Endothelial cell of umbilical vein (primary cell): ENCODE data around the gene YTHDC1. TPM values are rescaled to one million over a fixed set of nuclear protein-coding genes. Genes with fewer than 3 reads are reported as not detected.

Source experiments
- BruUV-seq: library from RNA; stranded (reverse); fragments of 400-500 nt; replicated peaks from 2 replicates; lab custom pipeline; 2021; lab: Mats Ljungman, UMichigan
- CTCF ChIA-PET: fragments of 300-600, 350-600 bp; sonication (Branson Sonifier 250); formaldehyde crosslinking; loops from one replicate; lab custom pipeline; 2021; ENCODE audit warnings: antibody characterized with exemption, inconsistent platforms; lab: Charles Lee
- POLR2A ChIA-PET: fragments of 300-600, 350-600 bp; sonication (Branson Sonifier 250); formaldehyde crosslinking; loops from one replicate; lab custom pipeline; 2021; ENCODE audit warnings: antibody characterized with exemption, inconsistent platforms; lab: Charles Lee
- DNase-seq: peaks from one replicate; pipeline ENCODE4 v3.0.0-alpha.2; 2011; ENCODE audit warnings: low read depth, low spot score
- FAIRE-seq: peaks from 2 replicates; lab custom pipeline; 2011; peaks lifted over from hg19 to GRCh38; lab: Jason Lieb, UNC
- H2AFZ ChIP-seq: 2 replicates; pipeline ENCODE4 v1.6.0; 2012; ENCODE audit warnings: low read depth, low read length, control low read depth, inconsistent platforms
- H3K27ac ChIP-seq: 2 replicates; pipeline ENCODE4 v1.5.1; 2011; ENCODE audit warnings: low read depth, mild to moderate bottlenecking, control low read depth, low read length, moderate library complexity; ENCODE audit not compliant: insufficient read depth
- H3K27me3 ChIP-seq, 2 experiments: 2 replicates each; pipeline versions ENCODE4 v1.6.0 to v1.6.1; 2011; ENCODE audit warnings: low read length in 2 of 2, mixed read lengths in 1 of 2; ENCODE audit not compliant: control insufficient read depth in 2 of 2, insufficient read depth in 2 of 2
- H3K36me3 ChIP-seq, 2 experiments: 2 replicates in 1 of 2; 3 replicates in 1 of 2; pipeline ENCODE4 v1.5.1; 2011; ENCODE audit warnings: low read length in 2 of 2, mild to moderate bottlenecking in 1 of 2, moderate library complexity in 1 of 2; ENCODE audit not compliant: control insufficient read depth in 2 of 2, insufficient read depth in 2 of 2; ENCODE audit errors: extremely low read depth in 1 of 2
- H3K4me1 ChIP-seq: 3 replicates; pipeline ENCODE4 v1.5.1; 2011; ENCODE audit warnings: mild to moderate bottlenecking, low read length; ENCODE audit not compliant: control insufficient read depth, insufficient read depth; ENCODE audit errors: extremely low read depth
- H3K4me2 ChIP-seq: 2 replicates; pipeline ENCODE4 v1.6.1; 2011; ENCODE audit warnings: low read length, control low read depth, mixed read lengths; ENCODE audit not compliant: insufficient read depth
- H3K4me3 ChIP-seq, 3 experiments: fragments of 200-600 bp in 1 of 3; sonication (generic), shearing (Covaris generic) in 1 of 3; replicated peaks in 1 of 3; 2 replicates each; pipeline ENCODE4 v1.5.1; 2011 to 2016; ENCODE audit warnings: control low read depth in 3 of 3, low read length in 3 of 3, mild to moderate bottlenecking in 2 of 3, inconsistent platforms in 1 of 3, low read depth in 1 of 3, moderate library complexity in 1 of 3; ENCODE audit not compliant: insufficient read depth in 1 of 3
- H3K79me2 ChIP-seq: 2 replicates; pipeline ENCODE4 v1.6.0; 2012; ENCODE audit warnings: low read length, inconsistent platforms; ENCODE audit not compliant: control insufficient read depth, insufficient read depth
- H3K9ac ChIP-seq: replicated peaks from 2 replicates; pipeline ENCODE3; 2011; ENCODE audit warnings: low read length, control low read depth; ENCODE audit not compliant: insufficient read depth; ENCODE audit errors: extremely low read depth
- H3K9me1 ChIP-seq: replicated peaks from 3 replicates; pipeline ENCODE4 v1.6.0; 2011; ENCODE audit warnings: mild to moderate bottlenecking, low read length; ENCODE audit not compliant: control insufficient read depth, insufficient read depth; ENCODE audit errors: extremely low read depth
- H3K9me3 ChIP-seq: replicated peaks from 2 replicates; pipeline ENCODE4 v1.5.1; 2012; ENCODE audit warnings: low read length, inconsistent platforms; ENCODE audit not compliant: control insufficient read depth, insufficient read depth
- H4K20me1 ChIP-seq: replicated peaks from 2 replicates; pipeline ENCODE3; 2011; ENCODE audit warnings: mild to moderate bottlenecking, low read length; ENCODE audit not compliant: control insufficient read depth, insufficient read depth; ENCODE audit errors: extremely low read depth
- CTCF ChIP-seq, 2 donors: IDR thresholded peaks; 1 replicate in 1 of 2; 2 replicates in 1 of 2; pipeline ENCODE4 v1.5.1; 2011; ENCODE audit warnings: low read length in 2 of 2, mild to moderate bottlenecking in 2 of 2, moderate library complexity in 2 of 2, control low read depth in 1 of 2, inconsistent platforms in 1 of 2, low read depth in 1 of 2; ENCODE audit not compliant: insufficient read depth in 1 of 2; ENCODE audit errors: extremely low read depth in 1 of 2
- EZH2 ChIP-seq: IDR thresholded peaks from 2 replicates; pipeline ENCODE4 v1.6.1; 2012; ENCODE audit warnings: borderline replicate concordance, low read depth, mild to moderate bottlenecking, moderate library complexity, low read length, inconsistent platforms; ENCODE audit not compliant: severe bottlenecking
- FOS ChIP-seq: IDR thresholded peaks from 2 replicates; pipeline ENCODE4 v1.6.1; 2011; ENCODE audit warnings: mild to moderate bottlenecking, low read length, moderate library complexity, borderline replicate concordance; ENCODE audit not compliant: insufficient read depth
- GATA2 ChIP-seq: IDR thresholded peaks from 2 replicates; pipeline ENCODE4 v1.7.0; 2011; ENCODE audit warnings: low read depth, mild to moderate bottlenecking, moderate library complexity, mixed read lengths, low read length; ENCODE audit not compliant: insufficient read length, insufficient read depth
- JUN ChIP-seq: IDR thresholded peaks from 2 replicates; pipeline ENCODE4 v1.6.1; 2011; ENCODE audit warnings: borderline replicate concordance, low read depth; ENCODE audit not compliant: insufficient read length, insufficient read depth
- MAX ChIP-seq: IDR thresholded peaks from 2 replicates; pipeline ENCODE4 v1.6.1; 2011; ENCODE audit not compliant: insufficient read depth, insufficient read length
- MYC ChIP-seq: IDR thresholded peaks from one replicate; pipeline ENCODE4 v1.6.1; 2011; ENCODE audit warnings: mild to moderate bottlenecking, low read depth, low read length
- POLR2A ChIP-seq: IDR thresholded peaks from 2 replicates; pipeline ENCODE4 v1.6.1; 2012; ENCODE audit warnings: low read depth, mild to moderate bottlenecking, control low read depth, low read length
- POLR2AphosphoS5 ChIP-seq: IDR thresholded peaks from 2 replicates; pipeline ENCODE4 v1.6.1; 2012; ENCODE audit warnings: low read depth, mild to moderate bottlenecking, control low read depth, low read length, moderate library complexity; ENCODE audit not compliant: insufficient read depth
- dilution Hi-C: fragments of 300-500 bp; cut with MboI; formaldehyde crosslinking; loops from one replicate; pipeline ENCODE4 v1.15.0; 2019; ENCODE audit warnings: low sequenced_read_pairs; ENCODE audit not compliant: extremely low pct_ligation_motif_present
- intact Hi-C: fragments of 100-400 bp; cut with micrococcal nuclease; formaldehyde crosslinking; loops from one replicate; pipeline ENCODE4 v1.10.0; 2022
- polyA plus RNA-seq, 4 experiments: library from polyadenylated mRNA; depleted of rRNA in 3 of 4; stranded (reverse) in 3 of 4; unstranded in 1 of 4; fragments of >200 nt; gene quantifications; 2 replicates each; pipeline versions ENCODE4 v1.2.1 to v1.2.3, GENCODE V29; 2011 to 2012; ENCODE audit warnings: missing spikeins in 1 of 4
- total RNA-seq: library from RNA; stranded (reverse); gene quantifications from 2 replicates; pipeline ENCODE4 v1.2.3, GENCODE V29; 2021

The YTHDC1 gene
- total and polyA plus RNA-seq, 2 donors (not counting 3 experiments of a cell fraction or from before 2014, with no cell fraction given): 17.8 to 60.4 TPM

- no peak for DNase-seq
- H3K4me1 ChIP-seq: no peaks in the 10 kb centered on the region
- CTCF ChIA-PET: interaction anchor here (1.1 to 1.2 kb wide), 2 partner anchors 9 to 28 kb away, joined by 3 read pairs; no protein-coding TSS in a partner anchor
- no peaks in the 10 kb centered on the region for H3K9me1 ChIP-seq
- POLR2A ChIA-PET: no interaction called here
- H2AFZ ChIP-seq: no peak overlapping the region
- no TSS peak for BruUV-seq
- TF ChIP-seq MAX (no peak), POLR2AphosphoS5 (no peak), JUN (no peak), FOS (no peak), CTCF (IDR thresholded peaks at IDR 0.05; ENCODE audit: extremely low read depth in 1 of 2, insufficient read depth in 1 of 2, low read depth in 1 of 2, low read length in 2 of 2) (no peak), EZH2 (no peak), POLR2A (no peak), GATA2 (no peak), MYC (no peak)
- FAIRE-seq: no peak
- no peak overlapping the region for H3K27ac ChIP-seq
- H4K20me1 ChIP-seq: no peaks in the 10 kb centered on the region
- H3K9ac ChIP-seq: no peak overlapping the region
- H3K9me3 ChIP-seq: no peaks in the 10 kb centered on the region
- intact Hi-C loops (no loop called here), dilution Hi-C loops (no loop called here)
- no peaks in the 10 kb centered on the region for H3K36me3 ChIP-seq
- no peaks in the 10 kb centered on the region for H3K79me2 ChIP-seq
- H3K27me3 ChIP-seq: peaks cover 0 to 1% of the 10 kb centered on the region in 2 experiments
- no peak overlapping the region for H3K4me3 ChIP-seq
- no peak overlapping the region for H3K4me2 ChIP-seq
Observed at GRCh38 chr4:68299492-68300457, 50.1 kb downstream of the YTHDC1 start.
